Measurements from ENCODE around the gene SOAT1. TPM values are rescaled to one million over a fixed set of nuclear protein-coding genes. Genes with fewer than 3 reads are reported as not detected.

Gene SOAT1
- total RNA-seq, 2 donors from 2014 or later = 34.2 to 41.9 TPM

DNA sequence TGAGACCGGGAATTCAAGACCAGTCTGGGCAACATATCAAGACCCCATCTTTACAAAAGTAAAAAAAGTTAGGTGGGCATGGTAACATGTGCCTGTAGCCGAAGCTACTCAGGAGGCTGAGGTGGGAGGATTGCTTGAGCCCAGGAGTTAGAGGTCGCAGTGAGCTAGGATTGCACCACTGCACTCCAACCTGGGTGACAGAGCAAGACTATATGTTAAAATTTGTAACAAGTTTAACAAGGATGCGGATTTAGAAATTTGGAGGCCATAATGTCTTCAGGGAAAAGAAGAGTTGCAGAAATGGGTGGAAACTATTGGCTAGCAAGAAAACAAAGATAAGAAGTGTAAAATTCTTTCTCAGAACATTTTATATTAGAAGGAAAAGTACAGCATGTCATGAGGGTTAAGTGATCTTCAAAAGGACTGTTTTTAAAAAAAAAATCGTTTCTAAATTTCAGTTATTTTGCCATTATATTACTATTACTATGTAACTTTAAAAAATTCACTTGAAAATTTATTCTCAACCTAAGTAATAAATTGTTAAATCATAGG, 17.6 kb downstream of the SOAT1 start:
- no peak overlapping the region for H3K9ac ChIP-seq (ENCODE audit: extremely low read depth, low read length, poor library complexity, severe bottlenecking)
- H3K4me3 ChIP-seq (ENCODE audit: low read length) = no peak overlapping the region
- H3K27me3 ChIP-seq (ENCODE audit: control insufficient read depth, insufficient read depth, low read length, poor library complexity, severe bottlenecking) = no peaks in the 10 kb centered on the region
- H3K4me1 Mint-ChIP-seq = no peaks in the 10 kb centered on the region
- H3K36me3 ChIP-seq (ENCODE audit: control insufficient read depth, insufficient read depth, low read length) = peaks cover 60% of the 10 kb centered on the region
- no peak for DNase-seq
- no peaks in the 10 kb centered on the region for H3K4me1 ChIP-seq (ENCODE audit: control insufficient read depth, insufficient read depth, low read length)
- TF ChIP-seq, protein P1, sequence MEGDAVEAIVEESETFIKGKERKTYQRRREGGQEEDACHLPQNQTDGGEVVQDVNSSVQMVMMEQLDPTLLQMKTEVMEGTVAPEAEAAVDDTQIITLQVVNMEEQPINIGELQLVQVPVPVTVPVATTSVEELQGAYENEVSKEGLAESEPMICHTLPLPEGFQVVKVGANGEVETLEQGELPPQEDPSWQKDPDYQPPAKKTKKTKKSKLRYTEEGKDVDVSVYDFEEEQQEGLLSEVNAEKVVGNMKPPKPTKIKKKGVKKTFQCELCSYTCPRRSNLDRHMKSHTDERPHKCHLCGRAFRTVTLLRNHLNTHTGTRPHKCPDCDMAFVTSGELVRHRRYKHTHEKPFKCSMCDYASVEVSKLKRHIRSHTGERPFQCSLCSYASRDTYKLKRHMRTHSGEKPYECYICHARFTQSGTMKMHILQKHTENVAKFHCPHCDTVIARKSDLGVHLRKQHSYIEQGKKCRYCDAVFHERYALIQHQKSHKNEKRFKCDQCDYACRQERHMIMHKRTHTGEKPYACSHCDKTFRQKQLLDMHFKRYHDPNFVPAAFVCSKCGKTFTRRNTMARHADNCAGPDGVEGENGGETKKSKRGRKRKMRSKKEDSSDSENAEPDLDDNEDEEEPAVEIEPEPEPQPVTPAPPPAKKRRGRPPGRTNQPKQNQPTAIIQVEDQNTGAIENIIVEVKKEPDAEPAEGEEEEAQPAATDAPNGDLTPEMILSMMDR (conservative IDR thresholded peaks at IDR 0.05) = no peak
- H3K27me3 Mint-ChIP-seq (ENCODE audit: insufficient read depth) = no peaks in the 10 kb centered on the region
- H3K27ac Mint-ChIP-seq = no peak overlapping the region
- H3K4me3 Mint-ChIP-seq = no peak overlapping the region
- peaks cover 33% of the 10 kb centered on the region for H3K36me3 Mint-ChIP-seq (ENCODE audit: low read depth)
- WGBS, 2 experiments (ENCODE audit: insufficient coverage in 1 of 2, insufficient read length in 1 of 2) = 96 to 100% methylated on average over 3 to 4 of the region's 5 CpGs
- no peaks in the 10 kb centered on the region for H3K9me3 ChIP-seq (ENCODE audit: control insufficient read depth, low read length)
- H3K9me3 Mint-ChIP-seq = no peaks in the 10 kb centered on the region
- H3K27ac ChIP-seq (ENCODE audit: low read depth, low read length) = no peak overlapping the region

DNA sequence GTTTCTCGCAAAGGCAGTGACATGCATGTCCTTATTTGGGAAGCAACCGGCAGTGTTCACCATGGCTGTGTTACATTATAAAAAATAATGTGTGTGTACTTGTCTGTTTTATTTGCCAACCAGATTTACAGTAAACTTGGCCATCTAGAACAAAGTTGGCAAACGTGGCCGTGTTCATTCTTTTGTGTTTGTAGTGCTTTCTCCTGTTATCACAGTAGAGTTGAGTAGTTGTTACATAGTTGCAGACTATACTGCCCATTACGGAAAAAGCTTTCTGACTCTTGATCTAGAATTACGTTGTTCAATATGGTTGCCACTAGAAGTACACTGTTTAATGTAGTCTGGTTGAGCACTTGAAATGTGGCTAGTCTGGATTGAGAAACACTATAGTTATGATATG, 19.4 kb downstream of the SOAT1 start:
- no peak overlapping the region for H3K4me3 ChIP-seq (ENCODE audit: low read length)
- Mint-ChIP-seq H3K27ac (no peak overlapping the region), H3K4me3 (no peak overlapping the region), H3K27me3 (ENCODE audit: insufficient read depth) (no peaks in the 10 kb centered on the region), H3K4me1 (no peaks in the 10 kb centered on the region), H3K36me3 (ENCODE audit: low read depth) (peaks cover 31% of the 10 kb centered on the region), H3K9me3 (no peaks in the 10 kb centered on the region)
- WGBS, 2 experiments (ENCODE audit: insufficient coverage in 1 of 2, insufficient read length in 1 of 2) = 89 to 96% methylated on average over 6 of the region's 6 CpGs
- H3K9ac ChIP-seq (ENCODE audit: extremely low read depth, low read length, poor library complexity, severe bottlenecking) = no peak overlapping the region
- no peaks in the 10 kb centered on the region for H3K27me3 ChIP-seq (ENCODE audit: control insufficient read depth, insufficient read depth, low read length, poor library complexity, severe bottlenecking)
- TF ChIP-seq, protein P1 (conservative IDR thresholded peaks at IDR 0.05) = no peak
- DNase-seq = no peak
- H3K4me1 ChIP-seq (ENCODE audit: control insufficient read depth, insufficient read depth, low read length) = no peaks in the 10 kb centered on the region
- no peaks in the 10 kb centered on the region for H3K9me3 ChIP-seq (ENCODE audit: control insufficient read depth, low read length)
- H3K27ac ChIP-seq (ENCODE audit: low read depth, low read length) = no peak overlapping the region
- H3K36me3 ChIP-seq (ENCODE audit: control insufficient read depth, insufficient read depth, low read length) = peaks cover 56% of the 10 kb centered on the region

DNA sequence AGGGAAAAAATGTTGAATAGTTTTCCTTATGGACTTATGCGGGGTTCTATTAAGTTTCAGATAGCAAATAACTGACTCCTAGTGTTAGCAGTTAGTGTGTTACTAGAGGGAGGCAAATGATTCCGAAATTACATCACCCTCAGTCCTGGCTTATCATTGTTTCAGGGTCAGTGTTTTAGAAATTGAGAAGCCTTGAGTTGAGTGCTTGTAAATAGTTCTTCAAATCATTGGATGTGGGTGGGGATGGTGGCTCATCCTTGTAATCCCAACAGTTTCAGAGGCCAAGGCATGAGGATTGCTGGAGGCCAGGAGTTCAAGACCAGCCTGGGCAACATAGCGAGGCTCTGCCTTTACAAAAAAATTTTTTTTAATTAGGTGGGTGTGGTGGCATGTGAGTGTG, 21.3 kb downstream of the SOAT1 start:
- Mint-ChIP-seq H3K27ac (no peak overlapping the region), H3K9me3 (no peaks in the 10 kb centered on the region), H3K36me3 (ENCODE audit: low read depth) (peaks cover 33% of the 10 kb centered on the region), H3K4me1 (peaks cover 8% of the 10 kb centered on the region), H3K4me3 (no peak overlapping the region), H3K27me3 (ENCODE audit: insufficient read depth) (no peaks in the 10 kb centered on the region)
- H3K9ac ChIP-seq (ENCODE audit: extremely low read depth, low read length, poor library complexity, severe bottlenecking) = no peak overlapping the region
- no peak overlapping the region for H3K27ac ChIP-seq (ENCODE audit: low read depth, low read length)
- H3K4me3 ChIP-seq (ENCODE audit: low read length) = no peak overlapping the region
- 93 to 95% methylated on average over 3 of the region's 3 CpGs for WGBS, 2 experiments (ENCODE audit: insufficient coverage in 1 of 2, insufficient read length in 1 of 2)
- TF ChIP-seq, protein P1 (conservative IDR thresholded peaks at IDR 0.05) = no peak
- H3K36me3 ChIP-seq (ENCODE audit: control insufficient read depth, insufficient read depth, low read length) = peaks cover 51% of the 10 kb centered on the region
- H3K27me3 ChIP-seq (ENCODE audit: control insufficient read depth, insufficient read depth, low read length, poor library complexity, severe bottlenecking) = no peaks in the 10 kb centered on the region
- no peaks in the 10 kb centered on the region for H3K9me3 ChIP-seq (ENCODE audit: control insufficient read depth, low read length)
- DNase-seq = no peak
- H3K4me1 ChIP-seq (ENCODE audit: control insufficient read depth, insufficient read depth, low read length) = no peaks in the 10 kb centered on the region
